Activated CD8-positive, alpha-beta memory T cell treated with anti-CD3 and anti-CD28 coated beads for 4 hours (primary cell): ENCODE data around the gene DHX57.
A peak's percentile ranks its signal among the peaks of the same experiment; 100 is the strongest.

ENCODE experiments used
- DNase-seq, 2 donors: peaks; one replicate each; pipeline ENCODE4 v3.0.0-alpha.2; 2020; ENCODE audit warnings: low read depth in 2 of 2

DHX57 gene

GRCh38 chr2:38875576-38876367, at the start of gene DHX57, which contains the start of gene MORN2:
TSS of gene DHX57 (minus strand) at chr2:38875934. CDS start at chr2:38868405, 7,529 bp downstream.
TSS of gene MORN2 (plus strand) at chr2:38875976.
- peak; percentile 52 to 70 for DNase-seq

- DNase-seq = no peak
These were observed 47.2 kb upstream of the DHX57 start for GRCh38 chr2:38922902-38923301.

- no peak for DNase-seq
These were observed 46.7 kb upstream of the DHX57 start for GRCh38 chr2:38922389-38922788.

GRCh38 chr2:38912619-38913018, 36.9 kb upstream of the DHX57 start:
- no peak for DNase-seq

- DNase-seq = no peak
These were observed 35.5 kb upstream of the DHX57 start for GRCh38 chr2:38911191-38911590.

GRCh38 chr2:38909872-38910271, 34.1 kb upstream of the DHX57 start:
- no peak for DNase-seq

GRCh38 chr2:38907743-38908562, 32.2 kb upstream of the DHX57 start:
- DNase-seq = no peak

GRCh38 chr2:38907242-38907641, 31.5 kb upstream of the DHX57 start:
- DNase-seq = no peak

- DNase-seq = no peak
These were observed 29.5 kb upstream of the DHX57 start for GRCh38 chr2:38905251-38905650.

GRCh38 chr2:38900726-38901125, 25.0 kb upstream of the DHX57 start:
- no peak for DNase-seq

GRCh38 chr2:38898256-38898655, 22.5 kb upstream of the DHX57 start:
- no peak for DNase-seq

- DNase-seq = no peak
These were observed 17.1 kb upstream of the DHX57 start for GRCh38 chr2:38892819-38893218.

GRCh38 chr2:38889575-38889974, 13.8 kb upstream of the DHX57 start, which contains the start of gene ARHGEF33:
TSS of gene ARHGEF33 (plus strand) at chr2:38889875. CDS start at chr2:38919448, 29,573 bp downstream.
- DNase-seq = no peak

- no peak for DNase-seq
These were observed 13.3 kb upstream of the DHX57 start for GRCh38 chr2:38889045-38889444.

GRCh38 chr2:38887902-38888554, 12.3 kb upstream of the DHX57 start:
- DNase-seq = no peak

GRCh38 chr2:38887347-38887746, 11.6 kb upstream of the DHX57 start:
- DNase-seq = no peak

GRCh38 chr2:38886063-38886462, 10.3 kb upstream of the DHX57 start:
- no peak for DNase-seq

- no peak for DNase-seq
These were observed 673 bp upstream of the DHX57 start for GRCh38 chr2:38876407-38876806.

GRCh38 chr2:38875227-38875575, 533 bp downstream of the DHX57 start:
- no peak for DNase-seq

GRCh38 chr2:38873763-38874162, 2.0 kb downstream of the DHX57 start:
- DNase-seq = no peak

- no peak for DNase-seq
These were observed 4.3 kb downstream of the DHX57 start for GRCh38 chr2:38871432-38871831.

GRCh38 chr2:38866773-38867443, 8.8 kb downstream of the DHX57 start:
- no peak for DNase-seq
